ENCODE measurements around the gene PDZD11.

The PDZD11 gene

DNA sequence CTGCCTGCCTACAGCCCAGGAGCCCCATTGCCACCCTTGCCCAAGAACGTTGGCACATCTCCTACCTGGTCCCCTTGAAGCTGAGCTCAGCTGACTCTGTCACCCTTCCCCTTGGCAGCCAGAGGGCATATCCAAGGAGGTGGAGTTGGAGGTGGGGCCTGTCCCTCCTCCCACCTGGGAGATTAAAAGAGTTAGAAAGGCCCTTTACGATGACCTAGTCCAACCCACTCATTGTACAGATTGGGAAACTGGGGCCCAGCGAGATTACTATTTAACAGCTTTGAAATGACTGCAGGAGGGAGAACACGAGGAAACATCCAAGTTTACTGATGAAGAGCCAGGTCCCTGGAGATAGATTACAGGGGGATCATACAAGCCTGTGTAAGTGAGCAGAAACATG, 29.6 kb downstream of the PDZD11 start, which contains the start of gene P2RY4:
P2RY4 (minus strand) TSS at position 101 of the 400 bp plus-strand sequence. CDS start 580 bp downstream, outside the sequence.
- H3K4me1 ChIP-seq (ENCODE audit: control insufficient read depth, low read length), result no peaks in the 10 kb centered on the region
- H3K27me3 ChIP-seq (ENCODE audit: control insufficient read depth, low read length), result no peaks in the 10 kb centered on the region
- H3K9me2 ChIP-seq (replicated peaks; ENCODE audit: control insufficient read depth, low read length), result no peaks in the 10 kb centered on the region
- no peaks in the 10 kb centered on the region for H3K79me2 ChIP-seq (ENCODE audit: control insufficient read depth, low read length)
- no peak within 1 kb of the TSS for H3K27ac ChIP-seq (ENCODE audit: low read depth, low read length)
- H3K9me3 ChIP-seq (ENCODE audit: control insufficient read depth, insufficient read depth, low read length), result no peaks in the 10 kb centered on the region
- no peak within 1 kb of the TSS for H3K4me3 ChIP-seq (ENCODE audit: low read length)
- H3K4me2 ChIP-seq (ENCODE audit: low read length), result no peak within 1 kb of the TSS
- H3K36me3 ChIP-seq (ENCODE audit: control insufficient read depth, low read length), result no peaks in the 10 kb centered on the region
- H3F3A ChIP-seq (ENCODE audit: control insufficient read depth, insufficient read depth), result no peaks in the 10 kb centered on the region
- no peaks in the 10 kb centered on the region for H4K20me1 ChIP-seq (ENCODE audit: control insufficient read depth, insufficient read depth, low read depth, low read length)
- no peak for TF ChIP-seq CTCF (IDR thresholded peaks at IDR 0.05; ENCODE audit: low read depth, low read length, poor library complexity, severe bottlenecking)
- TF ChIP-seq EZH2phosphoT487 (IDR thresholded peaks at IDR 0.05; ENCODE audit: borderline replicate concordance, low read length), result no peak

GRCh38 chrX:70257423-70258288, 32.1 kb downstream of the PDZD11 start:
- H3K27me3 ChIP-seq (ENCODE audit: control insufficient read depth, low read length), result no peaks in the 10 kb centered on the region
- no peaks in the 10 kb centered on the region for H3K79me2 ChIP-seq (ENCODE audit: control insufficient read depth, low read length)
- no peak overlapping the region for H3K27ac ChIP-seq (ENCODE audit: low read depth, low read length)
- no peaks in the 10 kb centered on the region for H3K9me2 ChIP-seq (replicated peaks; ENCODE audit: control insufficient read depth, low read length)
- H3K4me2 ChIP-seq (ENCODE audit: low read length), result no peak overlapping the region
- no peak overlapping the region for H3K4me3 ChIP-seq (ENCODE audit: low read length)
- no peak for TF ChIP-seq CTCF (IDR thresholded peaks at IDR 0.05; ENCODE audit: low read depth, low read length, poor library complexity, severe bottlenecking)
- TF ChIP-seq EZH2phosphoT487 (IDR thresholded peaks at IDR 0.05; ENCODE audit: borderline replicate concordance, low read length), result no peak
- H4K20me1 ChIP-seq (ENCODE audit: control insufficient read depth, insufficient read depth, low read depth, low read length), result no peaks in the 10 kb centered on the region
- H3K9me3 ChIP-seq (ENCODE audit: control insufficient read depth, insufficient read depth, low read length), result no peaks in the 10 kb centered on the region
- no peaks in the 10 kb centered on the region for H3K4me1 ChIP-seq (ENCODE audit: control insufficient read depth, low read length)
- H3K36me3 ChIP-seq (ENCODE audit: control insufficient read depth, low read length), result no peaks in the 10 kb centered on the region
- H3F3A ChIP-seq (ENCODE audit: control insufficient read depth, insufficient read depth), result no peaks in the 10 kb centered on the region

DNA sequence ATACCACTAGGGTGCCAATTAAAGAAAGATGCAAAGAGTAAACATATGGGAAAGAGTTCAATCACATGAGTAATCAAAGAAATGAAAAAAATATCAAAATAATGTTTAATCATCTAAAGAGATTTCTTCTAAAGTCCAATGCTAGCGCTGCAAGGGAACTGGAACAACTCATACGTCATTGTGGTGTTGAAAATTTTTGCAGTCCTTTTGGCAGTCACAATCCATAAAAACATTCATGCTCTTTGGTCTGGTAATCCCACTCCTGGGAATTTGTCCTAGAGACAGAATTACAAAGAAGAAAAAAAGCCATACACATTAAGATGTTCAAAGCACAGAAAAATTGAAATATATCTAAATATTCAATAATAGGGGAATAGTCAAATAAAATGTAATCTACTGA, 34.3 kb downstream of the PDZD11 start:
- Histone ChIP-seq H3K9me2 (replicated peaks; ENCODE audit: control insufficient read depth, low read length) (no peaks in the 10 kb centered on the region), H4K20me1 (ENCODE audit: control insufficient read depth, insufficient read depth, low read depth, low read length) (no peaks in the 10 kb centered on the region), H3K36me3 (ENCODE audit: control insufficient read depth, low read length) (no peaks in the 10 kb centered on the region), H3K79me2 (ENCODE audit: control insufficient read depth, low read length) (no peaks in the 10 kb centered on the region), H3K4me2 (ENCODE audit: low read length) (no peak overlapping the region), H3K27me3 (ENCODE audit: control insufficient read depth, low read length) (no peaks in the 10 kb centered on the region), H3K27ac (ENCODE audit: low read depth, low read length) (no peak overlapping the region), H3K9me3 (ENCODE audit: control insufficient read depth, insufficient read depth, low read length) (no peaks in the 10 kb centered on the region), H3K4me1 (ENCODE audit: control insufficient read depth, low read length) (no peaks in the 10 kb centered on the region), H3K4me3 (ENCODE audit: low read length) (no peak overlapping the region), H3F3A (ENCODE audit: control insufficient read depth, insufficient read depth) (no peaks in the 10 kb centered on the region)
- no peak for TF ChIP-seq CTCF (IDR thresholded peaks at IDR 0.05; ENCODE audit: low read depth, low read length, poor library complexity, severe bottlenecking)
- TF ChIP-seq EZH2phosphoT487 (IDR thresholded peaks at IDR 0.05; ENCODE audit: borderline replicate concordance, low read length), result no peak

All from DOHH2 (cell line).